ENCODE measurements around the gene STYK1.
"Not testable (repeated sequence)": the region's sequence is repeated elsewhere in the genome, so short reads cannot be mapped to it uniquely, and the experiment has no call there.

Gene STYK1

GRCh38 chr12:10620078-10620779 is 53.6 kb downstream of the STYK1 start:
- Mint-ChIP-seq H3K4me1 (peaks cover 1% of the 10 kb centered on the region), H3K9me3 (no peaks in the 10 kb centered on the region), H3K27me3 (no peaks in the 10 kb centered on the region), H3K36me3 (ENCODE audit: low read depth) (no peaks in the 10 kb centered on the region), H3K4me3 (no peak overlapping the region), H3K27ac (no peak overlapping the region)
- ATAC-seq (no peak), DNase-seq (no peak)

GRCh38 chr12:10618338-10618987 is 55.4 kb downstream of the STYK1 start:
- ATAC-seq (no peak), DNase-seq (no peak)
- Mint-ChIP-seq H3K4me3 (no peak overlapping the region), H3K27ac (no peak overlapping the region), H3K36me3 (ENCODE audit: low read depth) (peaks cover 1% of the 10 kb centered on the region), H3K9me3 (no peaks in the 10 kb centered on the region), H3K4me1 (peaks cover 10% of the 10 kb centered on the region), H3K27me3 (peaks cover under 1% of the 10 kb centered on the region)

GRCh38 chr12:10617863-10618262 is 56.0 kb downstream of the STYK1 start:
- Mint-ChIP-seq H3K36me3 (ENCODE audit: low read depth) (peaks cover 5% of the 10 kb centered on the region), H3K9me3 (no peaks in the 10 kb centered on the region), H3K27ac (no peak overlapping the region), H3K4me3 (no peak overlapping the region), H3K4me1 (peaks cover 14% of the 10 kb centered on the region), H3K27me3 (peaks cover 3% of the 10 kb centered on the region)
- DNase-seq (no peak), ATAC-seq (no peak)

- ATAC-seq (no peak), DNase-seq (no peak)
- H3K4me1 Mint-ChIP-seq = peaks cover 35% of the 10 kb centered on the region
- no peak overlapping the region for H3K4me3 Mint-ChIP-seq
- H3K9me3 Mint-ChIP-seq = no peaks in the 10 kb centered on the region
- H3K27ac Mint-ChIP-seq = no peak overlapping the region
- peaks cover 3% of the 10 kb centered on the region for H3K27me3 Mint-ChIP-seq
- peaks cover 26% of the 10 kb centered on the region for H3K36me3 Mint-ChIP-seq (ENCODE audit: low read depth)
These were observed 58.3 kb downstream of the STYK1 start for GRCh38 chr12:10615532-10615931.

- Mint-ChIP-seq H3K27ac (peak overlapping the region; percentile 100), H3K4me1 (peaks cover 39% of the 10 kb centered on the region), H3K9me3 (no peaks in the 10 kb centered on the region), H3K36me3 (ENCODE audit: low read depth) (peaks cover 39% of the 10 kb centered on the region), H3K27me3 (peaks cover 3% of the 10 kb centered on the region), H3K4me3 (peak overlapping the region; percentile 100)
- peak; percentile 30 for ATAC-seq
- no peak for DNase-seq
These were observed 59.8 kb downstream of the STYK1 start for GRCh38 chr12:10614056-10614370.

DNA sequence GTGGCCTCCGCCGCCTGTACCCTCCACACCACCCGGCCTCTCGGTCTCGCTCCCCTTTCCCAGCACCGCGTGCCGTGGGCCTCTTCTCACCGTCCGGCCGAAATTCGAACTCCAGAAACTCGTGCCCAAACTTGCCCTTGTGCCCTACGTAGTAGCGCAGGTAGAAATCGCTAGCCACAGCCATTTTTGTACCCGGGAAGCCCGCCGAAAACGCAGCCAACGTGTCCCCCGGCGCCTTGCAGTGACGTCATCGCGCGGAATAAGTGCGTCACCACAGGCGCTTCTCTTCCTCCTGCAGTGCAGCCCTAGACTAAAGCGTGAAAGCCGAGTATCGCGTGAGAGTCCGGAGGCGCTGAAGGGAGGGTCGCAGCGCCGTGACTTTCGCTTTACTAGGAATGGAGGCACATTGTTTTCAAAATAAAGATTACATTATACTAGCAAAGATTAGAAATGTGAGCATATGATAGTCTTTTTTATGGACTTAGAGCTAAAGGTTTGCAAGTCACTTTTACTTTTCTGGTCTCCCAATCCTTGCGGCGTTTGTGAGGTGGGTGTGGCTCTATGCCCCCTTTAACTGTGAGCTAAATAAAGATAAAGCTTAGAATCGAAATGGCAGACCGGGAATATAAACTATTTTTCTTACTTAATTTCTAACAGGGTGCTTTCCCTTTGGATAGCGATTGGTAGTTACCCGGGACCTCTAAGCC is 60.4 kb downstream of the STYK1 start, which contains the start of gene MAGOHB:
MAGOHB (minus strand) TSS at position 261 of the 707 bp plus-strand sequence; CDS start at position 184, 77 bp downstream.
- DNase-seq = peak; percentile 100
- peak; percentile 98 for ATAC-seq
- peaks cover 3% of the 10 kb centered on the region for H3K27me3 Mint-ChIP-seq
- H3K4me1 Mint-ChIP-seq = peaks cover 39% of the 10 kb centered on the region
- peak within 1 kb of the TSS; percentile 100 for H3K27ac Mint-ChIP-seq
- no peaks in the 10 kb centered on the region for H3K9me3 Mint-ChIP-seq
- H3K4me3 Mint-ChIP-seq = peak within 1 kb of the TSS; percentile 100
- H3K36me3 Mint-ChIP-seq (ENCODE audit: low read depth) = peaks cover 44% of the 10 kb centered on the region

- H3K4me1 Mint-ChIP-seq = peaks cover 39% of the 10 kb centered on the region
- peak overlapping the region; percentile 100 for H3K4me3 Mint-ChIP-seq
- DNase-seq (peak; percentile 9), ATAC-seq (no peak)
- peaks cover 3% of the 10 kb centered on the region for H3K27me3 Mint-ChIP-seq
- H3K36me3 Mint-ChIP-seq (ENCODE audit: low read depth) = peaks cover 46% of the 10 kb centered on the region
- H3K9me3 Mint-ChIP-seq = no peaks in the 10 kb centered on the region
- H3K27ac Mint-ChIP-seq = peak overlapping the region; percentile 100
These were observed 60.9 kb downstream of the STYK1 start for GRCh38 chr12:10612984-10613348.

DNA sequence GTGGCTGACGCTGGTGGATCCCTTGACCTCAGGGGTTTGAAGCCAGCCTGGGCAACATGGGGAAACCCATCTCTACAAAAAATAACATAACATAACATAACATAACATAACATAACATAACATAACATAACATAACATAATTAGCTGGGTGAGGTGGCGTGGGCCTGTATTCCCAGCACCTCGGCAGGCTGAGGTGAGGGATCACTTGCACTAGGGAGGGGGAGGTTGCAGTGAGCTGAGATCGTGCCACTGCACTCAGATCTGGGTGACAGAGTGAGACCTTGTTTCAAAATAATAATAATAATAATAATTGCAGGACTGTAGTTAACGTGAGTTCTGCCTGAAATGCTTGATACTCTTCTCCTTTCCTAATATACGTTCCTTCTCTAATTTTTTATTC is 61.7 kb downstream of the STYK1 start:
- H3K4me1 Mint-ChIP-seq = peaks cover 39% of the 10 kb centered on the region
- ATAC-seq = no peak
- no peaks in the 10 kb centered on the region for H3K9me3 Mint-ChIP-seq
- peaks cover 3% of the 10 kb centered on the region for H3K27me3 Mint-ChIP-seq
- H3K27ac Mint-ChIP-seq = peak overlapping the region; percentile 100
- H3K4me3 Mint-ChIP-seq = peak overlapping the region; percentile 100
- no peak for DNase-seq
- H3K36me3 Mint-ChIP-seq (ENCODE audit: low read depth) = peaks cover 52% of the 10 kb centered on the region

GRCh38 chr12:10611258-10611657 is 62.6 kb downstream of the STYK1 start:
- H3K4me3 Mint-ChIP-seq = peak overlapping the region; percentile 100
- not testable (repeated sequence) for H3K27me3 Mint-ChIP-seq, H3K27ac Mint-ChIP-seq, ATAC-seq, H3K9me3 Mint-ChIP-seq, DNase-seq
- peaks cover 54% of the 10 kb centered on the region for H3K36me3 Mint-ChIP-seq (ENCODE audit: low read depth)
- peaks cover 39% of the 10 kb centered on the region for H3K4me1 Mint-ChIP-seq

DNA sequence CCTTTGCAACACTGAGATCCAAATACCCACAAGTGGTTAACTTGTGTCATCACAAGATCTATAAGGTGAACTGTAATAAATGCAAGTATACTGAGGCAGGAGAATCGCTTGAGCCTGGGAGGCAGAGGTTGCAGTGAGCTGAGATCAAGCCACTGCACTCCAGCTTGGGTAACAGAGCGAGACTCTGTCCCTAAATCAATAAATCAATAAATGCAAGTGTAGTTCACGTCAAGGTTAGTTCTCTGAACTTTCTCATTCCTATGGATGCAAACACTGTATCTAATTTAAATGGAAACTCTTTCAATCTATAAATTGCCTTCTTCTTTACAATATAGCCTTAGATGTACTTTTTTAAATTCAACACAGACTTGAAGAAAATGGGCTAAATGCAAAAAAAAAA is 63.7 kb downstream of the STYK1 start:
- H3K9me3 Mint-ChIP-seq = no peaks in the 10 kb centered on the region
- DNase-seq (no peak), ATAC-seq (no peak)
- H3K4me1 Mint-ChIP-seq = peaks cover 37% of the 10 kb centered on the region
- no peak overlapping the region for H3K4me3 Mint-ChIP-seq
- H3K27me3 Mint-ChIP-seq = peaks cover 3% of the 10 kb centered on the region
- H3K27ac Mint-ChIP-seq = no peak overlapping the region
- H3K36me3 Mint-ChIP-seq (ENCODE audit: low read depth) = peaks cover 62% of the 10 kb centered on the region

DNA sequence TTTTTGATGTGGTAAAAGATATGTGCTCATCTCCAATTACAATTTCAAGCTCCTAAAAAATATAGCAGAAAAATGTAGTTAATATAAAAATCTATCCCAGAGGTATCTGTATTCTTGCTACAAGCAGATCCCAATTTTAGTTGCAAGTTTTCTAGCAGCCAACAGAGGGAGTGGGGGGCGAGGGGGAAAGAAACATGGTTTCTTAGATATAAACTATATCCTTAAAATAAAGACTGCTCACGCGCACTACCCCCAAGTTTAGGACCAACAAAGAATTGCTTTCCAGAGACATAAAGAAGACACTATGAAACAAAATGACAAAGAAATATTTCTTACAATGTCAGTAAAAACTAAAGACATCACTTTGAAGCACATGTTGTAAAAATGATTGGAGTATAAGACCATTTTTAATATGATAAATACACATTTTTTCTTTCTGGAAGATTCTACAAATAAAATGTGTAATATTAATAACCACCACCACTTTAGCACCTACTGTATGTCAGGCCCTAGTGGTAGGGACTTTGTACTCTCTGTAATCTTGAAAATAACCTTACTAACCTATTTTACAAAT is 65.9 kb downstream of the STYK1 start:
- Mint-ChIP-seq H3K4me1 (peaks cover 30% of the 10 kb centered on the region), H3K4me3 (no peak overlapping the region), H3K27me3 (no peaks in the 10 kb centered on the region), H3K9me3 (no peaks in the 10 kb centered on the region), H3K36me3 (ENCODE audit: low read depth) (peaks cover 68% of the 10 kb centered on the region), H3K27ac (no peak overlapping the region)
- DNase-seq = peak; percentile 12
- no peak for ATAC-seq

GRCh38 chr12:10601860-10602259 is 72.0 kb downstream of the STYK1 start:
- H3K4me1 Mint-ChIP-seq = peaks cover 13% of the 10 kb centered on the region
- no peak overlapping the region for H3K4me3 Mint-ChIP-seq
- DNase-seq = no peak
- no peaks in the 10 kb centered on the region for H3K9me3 Mint-ChIP-seq
- H3K27ac Mint-ChIP-seq = no peak overlapping the region
- no peak for ATAC-seq
- peaks cover 36% of the 10 kb centered on the region for H3K36me3 Mint-ChIP-seq (ENCODE audit: low read depth)
- no peaks in the 10 kb centered on the region for H3K27me3 Mint-ChIP-seq

DNA sequence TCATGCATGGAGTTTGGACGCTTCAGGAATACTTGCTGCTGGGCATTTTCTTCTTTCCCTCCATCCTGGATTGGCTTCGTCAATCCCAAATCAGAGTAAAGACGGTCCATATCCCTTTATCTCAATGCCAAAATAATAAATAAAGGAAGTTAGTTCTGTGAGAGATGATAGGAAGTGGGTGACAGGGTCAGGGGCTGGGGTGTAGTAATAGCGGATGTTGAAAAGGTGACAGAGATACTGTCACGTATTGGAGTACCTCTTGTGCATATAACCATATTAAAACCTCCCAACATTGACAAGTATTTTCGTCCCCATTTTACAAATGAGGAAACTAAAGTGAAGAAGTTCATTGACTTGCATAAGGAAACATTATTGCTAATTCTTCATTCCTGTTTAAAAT is 72.9 kb downstream of the STYK1 start:
- H3K27me3 Mint-ChIP-seq = no peaks in the 10 kb centered on the region
- DNase-seq (no peak), ATAC-seq (no peak)
- no peaks in the 10 kb centered on the region for H3K9me3 Mint-ChIP-seq
- no peak overlapping the region for H3K4me3 Mint-ChIP-seq
- peaks cover 41% of the 10 kb centered on the region for H3K36me3 Mint-ChIP-seq (ENCODE audit: low read depth)
- peaks cover 15% of the 10 kb centered on the region for H3K4me1 Mint-ChIP-seq
- H3K27ac Mint-ChIP-seq = no peak overlapping the region

- ATAC-seq (no peak), DNase-seq (no peak)
- Mint-ChIP-seq H3K27ac (no peak overlapping the region), H3K27me3 (no peaks in the 10 kb centered on the region), H3K9me3 (no peaks in the 10 kb centered on the region), H3K36me3 (ENCODE audit: low read depth) (peaks cover 40% of the 10 kb centered on the region), H3K4me1 (peaks cover 3% of the 10 kb centered on the region), H3K4me3 (no peak overlapping the region)
These were observed 78.0 kb downstream of the STYK1 start for GRCh38 chr12:10595881-10596280.

GRCh38 chr12:10590966-10591365 is 82.9 kb downstream of the STYK1 start:
- no peaks in the 10 kb centered on the region for H3K27me3 Mint-ChIP-seq
- H3K36me3 Mint-ChIP-seq (ENCODE audit: low read depth) = peaks cover 40% of the 10 kb centered on the region
- DNase-seq (no peak), ATAC-seq (no peak)
- H3K9me3 Mint-ChIP-seq = no peaks in the 10 kb centered on the region
- H3K27ac Mint-ChIP-seq = no peak overlapping the region
- H3K4me3 Mint-ChIP-seq = no peak overlapping the region
- H3K4me1 Mint-ChIP-seq = peaks cover under 1% of the 10 kb centered on the region
